ENCODE results near the gene CEBPZOS. TPM values are rescaled to one million over a fixed set of nuclear protein-coding genes. Genes with fewer than 3 reads are reported as not detected.

Gene CEBPZOS
- total RNA-seq, 1 experiment from 2014 or later = 46.8 TPM

GRCh38 chr2:37149626-37150322, 46.5 kb upstream of the CEBPZOS start:
- H3K27me3 ChIP-seq (ENCODE audit: insufficient read depth, low read length) = no peaks in the 10 kb centered on the region
- DNase-seq (ENCODE audit: low read depth, low spot score) (no peak), ATAC-seq (no peak)
- no peak overlapping the region for H3K27ac ChIP-seq (ENCODE audit: low read depth, low read length)
- H3K79me2 ChIP-seq (ENCODE audit: insufficient read depth, low read length) = peaks cover 46% of the 10 kb centered on the region
- BruUV-seq (replicated peaks) = no TSS peak
- peaks cover 12 to 15% of the 10 kb centered on the region in 2 experiments; a peak in 3 of 4 replicates for H3K36me3 ChIP-seq (ENCODE audit: control insufficient read depth in 1 of 2, insufficient read depth in 2 of 2, low read length in 2 of 2)
- no peaks in the 10 kb centered on the region for H3K9me2 ChIP-seq (ENCODE audit: insufficient read depth)
- no peak for TF ChIP-seq REST (IDR thresholded peaks at IDR 0.05; ENCODE audit: low read depth)
- no peak for TF ChIP-seq ZFX (IDR thresholded peaks at IDR 0.05)
- no peak for TF ChIP-seq ATF3 (IDR thresholded peaks at IDR 0.05)
- no peak for TF ChIP-seq YY1 (IDR thresholded peaks at IDR 0.05; ENCODE audit: extremely low read depth, insufficient replicate concordance, low read depth, low read length)
- TF ChIP-seq FOSL1 (IDR thresholded peaks at IDR 0.05; ENCODE audit: low read depth) = no peak
- no peak for TF ChIP-seq ELF1 (IDR thresholded peaks at IDR 0.05; ENCODE audit: borderline replicate concordance, low read depth)
- no peak for TF ChIP-seq ZNF274 (IDR thresholded peaks at IDR 0.05; ENCODE audit: low read depth, low read length)
- TF ChIP-seq SRF (IDR thresholded peaks at IDR 0.05; ENCODE audit: low read depth) = no peak
- TF ChIP-seq ZBTB33 (IDR thresholded peaks at IDR 0.05; ENCODE audit: extremely low read depth, insufficient replicate concordance, low read length) = no peak
- no peak for TF ChIP-seq EZH2 (IDR thresholded peaks at IDR 0.05)
- no peak overlapping the region for H3K4me2 ChIP-seq (ENCODE audit: low read length)
- no peak overlapping the region for H3K4me3 ChIP-seq (replicated peaks in 1 of 2; ENCODE audit: low read depth in 1 of 2, low read length in 2 of 2)
- no peak overlapping the region for H2AFZ ChIP-seq (ENCODE audit: low read depth, low read length, poor library complexity, severe bottlenecking)
- no peaks in the 10 kb centered on the region for H3K4me1 ChIP-seq (ENCODE audit: control insufficient read depth in 1 of 2, insufficient read depth in 2 of 2, low read length in 2 of 2)
- intact Hi-C loops (cut with micrococcal nuclease) = loop anchor here (10.0 kb wide), 1 partner anchor 365 kb away; no protein-coding TSS in a partner anchor
- H3K9me3 ChIP-seq (ENCODE audit: control insufficient read depth in 1 of 2, insufficient read depth in 1 of 2, low read depth in 1 of 2, low read length in 2 of 2) = no peaks in the 10 kb centered on the region
- POLR2A ChIA-PET = no interaction called here
- H3K9ac ChIP-seq (ENCODE audit: low read length) = no peak overlapping the region
- RAD21 ChIA-PET (ENCODE audit: low non-redundant PET in 1 of 2, low total read pairs in 2 of 2, uncharacterized antibody in 2 of 2, unreplicated experiment in 2 of 2) = no interaction called here
- H4K20me1 ChIP-seq (ENCODE audit: insufficient read depth) = no peaks in the 10 kb centered on the region
- CTCF ChIA-PET = no interaction called here
